Measurements from ENCODE around the gene MRPL24.

DNA sequence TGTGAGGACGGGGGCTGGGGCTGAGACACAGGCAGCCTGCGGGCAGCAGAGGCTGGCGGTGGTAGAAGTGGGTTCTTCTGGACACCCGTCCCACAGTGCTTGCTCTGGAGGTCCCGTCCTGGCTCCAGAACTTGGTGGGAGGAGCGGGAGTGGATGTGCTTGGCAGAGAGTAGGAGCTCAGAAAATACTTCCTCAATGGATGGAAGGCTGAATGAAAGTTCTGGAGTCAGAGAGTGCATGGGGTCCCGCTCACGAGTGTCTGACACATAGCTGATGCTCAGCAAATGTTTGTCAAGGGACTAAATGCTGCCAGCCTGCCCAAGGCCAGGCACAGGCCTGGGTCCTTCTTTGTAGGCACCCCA lies 50.2 kb downstream of the MRPL24 start:
- TF ChIP-seq ZZZ3 (CRISPR knock-in tag; IDR thresholded peaks at IDR 0.05; ENCODE audit: borderline replicate concordance) (no peak), PBX3 (CRISPR knock-in tag; IDR thresholded peaks at IDR 0.05; ENCODE audit: borderline replicate concordance) (no peak), CEBPB (IDR thresholded peaks at IDR 0.05; ENCODE audit: borderline replicate concordance, low read depth, low read length) (no peak)

All from HepG2 (cell line).